GM12878 (cell line): ENCODE results near the gene MAD1L1. TPM values are rescaled to one million over a fixed set of nuclear protein-coding genes. Genes with fewer than 3 reads are reported as not detected.

Source experiments
- ATAC-seq: fragments of 200-7000 bp; cut with Tn5 transposase; 3 replicates; pipeline ENCODE4 v1.9.1; 2020; ENCODE audit warnings: mild to moderate bottlenecking, moderate library complexity
- BruUV-seq: library from RNA; stranded (reverse); fragments of 400-500 nt; replicated peaks from 2 replicates; lab custom pipeline; 2021; lab: Mats Ljungman, UMichigan
- CTCF ChIA-PET: fragments of 300-600 bp; sonication (Branson Sonifier 250); formaldehyde crosslinking; extraction: SDS; loops from one replicate; lab custom pipeline; 2021; ENCODE audit warnings: inconsistent platforms; lab: Yijun Ruan, JAX
- POLR2A ChIA-PET: fragments of 350-600 bp; formaldehyde crosslinking; extraction: SDS; loops from one replicate; lab custom pipeline; 2021; ENCODE audit warnings: inconsistent platforms; lab: Charles Lee
- RAD21 ChIA-PET: fragments of 300-600 bp; sonication (Branson Sonifier 250); formaldehyde crosslinking; loops from one replicate; lab custom pipeline; 2023; ENCODE audit warnings: antibody characterized with exemption; ENCODE audit not compliant: unreplicated experiment; lab: Charles Lee
- SMC1A ChIA-PET: fragments of 300-600 bp; sonication (Branson Sonifier 250); formaldehyde crosslinking; loops from one replicate; lab custom pipeline; 2023; ENCODE audit not compliant: unreplicated experiment, uncharacterized antibody; lab: Charles Lee
- DNase-seq: peaks from one replicate; pipeline ENCODE4 v3.0.0-alpha.2; 2011; ENCODE audit warnings: low read depth, low spot score
- FAIRE-seq: peaks from 3 replicates; lab custom pipeline; 2011; peaks lifted over from hg19 to GRCh38; lab: Jason Lieb, UNC
- H2AFZ ChIP-seq: 2 replicates; pipeline ENCODE4 v1.6.0; 2011; ENCODE audit warnings: low read depth, low read length, control low read depth; ENCODE audit not compliant: control insufficient read depth
- H3K27ac ChIP-seq: 2 replicates; pipeline ENCODE4 v1.5.1; 2011; ENCODE audit warnings: control low read depth; ENCODE audit not compliant: control insufficient read depth, insufficient read depth
- H3K27me3 ChIP-seq, 2 experiments: replicated peaks in 1 of 2; 2 replicates each; pipeline versions ENCODE4 v1.6.0 to v1.6.1; 2011; ENCODE audit warnings: low read length in 1 of 2; ENCODE audit not compliant: control insufficient read depth in 2 of 2, insufficient read depth in 2 of 2
- H3K36me3 ChIP-seq, 2 experiments: 2 replicates each; pipeline ENCODE4 v1.5.1; 2011; ENCODE audit warnings: low read length in 1 of 2; ENCODE audit not compliant: control insufficient read depth in 2 of 2, insufficient read depth in 2 of 2
- H3K4me1 ChIP-seq: 2 replicates; pipeline ENCODE4 v1.6.1; 2011; ENCODE audit warnings: mild to moderate bottlenecking, low read length, moderate library complexity, mixed read lengths; ENCODE audit not compliant: control insufficient read depth, insufficient read depth
- H3K4me2 ChIP-seq: 2 replicates; pipeline ENCODE4 v1.6.0; 2011; ENCODE audit warnings: control low read depth; ENCODE audit not compliant: control insufficient read depth, insufficient read depth
- H3K4me3 ChIP-seq: fragments of 200-600 bp; sonication (generic); 2 replicates; pipeline ENCODE4 v1.5.1; 2016
- H3K79me2 ChIP-seq: 2 replicates; pipeline ENCODE4 v1.6.0; 2011; ENCODE audit warnings: low read length; ENCODE audit not compliant: control insufficient read depth, insufficient read depth
- H3K9ac ChIP-seq: 2 replicates; pipeline ENCODE4 v1.8.0; 2011; ENCODE audit warnings: low read length, control low read depth, mixed read lengths; ENCODE audit not compliant: control insufficient read depth, insufficient read depth
- H3K9me3 ChIP-seq: replicated peaks from 3 replicates; pipeline ENCODE4 v1.5.1; 2011; ENCODE audit warnings: mild to moderate bottlenecking, low read length; ENCODE audit not compliant: control insufficient read depth, insufficient read depth
- H4K20me1 ChIP-seq: 2 replicates; pipeline ENCODE4 v1.6.0; 2011; ENCODE audit not compliant: control insufficient read depth, insufficient read depth
- CBFB ChIP-seq: IDR thresholded peaks from 2 replicates; pipeline ENCODE4 v1.6.1; 2016; ENCODE audit warnings: antibody characterized with exemption, low read depth
- HDAC6 ChIP-seq: fragments of 200-600 bp; sonication (generic); IDR thresholded peaks from one replicate; pipeline ENCODE4 v1.8.0; 2017; ENCODE audit warnings: antibody characterized with exemption; ENCODE audit not compliant: unreplicated experiment
- MEF2A ChIP-seq: IDR thresholded peaks from 2 replicates; pipeline ENCODE4 v1.6.1; 2011; ENCODE audit warnings: low read depth, mild to moderate bottlenecking, low read length, moderate library complexity; ENCODE audit not compliant: insufficient read depth
- MTA3 ChIP-seq: IDR thresholded peaks from 2 replicates; pipeline ENCODE4 v1.6.1; 2012; ENCODE audit warnings: low read length, inconsistent platforms, borderline replicate concordance
- NFYA ChIP-seq: IDR thresholded peaks from 2 replicates; pipeline ENCODE4 v1.6.1; 2011; ENCODE audit warnings: low read depth, mild to moderate bottlenecking, low read length, improper control_type of control experiment, borderline replicate concordance
- PML ChIP-seq: IDR thresholded peaks from 2 replicates; pipeline ENCODE4 v1.6.1; 2012; ENCODE audit warnings: low read length, inconsistent platforms
- POLR2AphosphoS5 ChIP-seq: IDR thresholded peaks from 2 replicates; pipeline ENCODE4 v1.6.1; 2011; ENCODE audit warnings: mild to moderate bottlenecking, low read length, inconsistent platforms
- RELA ChIP-seq: fragments of 450-650 bp; IDR thresholded peaks from 2 replicates; pipeline ENCODE4 v1.8.0; 2014; ENCODE audit warnings: borderline replicate concordance; ENCODE audit not compliant: partially characterized antibody
- SMC3 ChIP-seq: IDR thresholded peaks from 2 replicates; pipeline ENCODE4 v1.6.1; 2011; ENCODE audit warnings: low read length, improper control_type of control experiment, borderline replicate concordance
- ZNF207 ChIP-seq: fragments of 450-650 bp; IDR thresholded peaks from 2 replicates; pipeline ENCODE4 v1.6.1; 2014; ENCODE audit warnings: antibody characterized with exemption, mild to moderate bottlenecking, borderline replicate concordance
- WGBS: methylation state at CpG from one replicate; pipeline ENCODE4 v1.1.6; 2016; ENCODE audit warnings: low lambda C conversion rate; ENCODE audit not compliant: insufficient replicate concordance, insufficient coverage; ENCODE audit errors: missing lambda C conversion rate; 5-methylcytosine and 5-hydroxymethylcytosine counted together
- in situ Hi-C: fragments of 300-500 bp; cut with MboI; formaldehyde crosslinking; loops from 9 replicates; pipeline ENCODE4 v1.14.3; 2018; ENCODE audit warnings: mixed read lengths
- intact Hi-C: fragments of 100-400 bp; cut with micrococcal nuclease; formaldehyde crosslinking; loops from one replicate; pipeline ENCODE4 v1.14.2; 2022; ENCODE audit not compliant: unreplicated experiment
- polyA plus RNA-seq, 11 experiments: library from polyadenylated mRNA; depleted of rRNA in 4 of 11; unstranded in 6 of 11; stranded (reverse) in 5 of 11; fragments of >200 nt; fragmentation: Nextera tagmentation in 4 of 11; fragmentation: Illumina TruSeq in 1 of 11; extraction: Ambion mirVana in 4 of 11; extraction: Trizol in 1 of 11; gene quantifications; 1 replicate in 1 of 11; 2 replicates in 10 of 11; pipeline versions ENCODE4 v1.2.1 to v1.2.3, GENCODE V29; 2011 to 2016; ENCODE audit warnings: inconsistent platforms in 2 of 11, missing spikeins in 2 of 11, low read depth in 1 of 11
- total RNA-seq, 4 experiments: library from RNA; depleted of rRNA in 3 of 4; stranded (reverse); fragments of >200 nt in 3 of 4; fragmentation: Illumina TruSeq in 1 of 4; extraction: Trizol in 1 of 4; gene quantifications; 2 replicates each; pipeline versions ENCODE4 v1.2.1 to v1.2.3, GENCODE V29; 2013 to 2021
- TF ChIP-seq, protein P1 (sequence below): IDR thresholded peaks from 2 replicates; pipeline ENCODE4 v1.6.1; 2011; ENCODE audit warnings: low read depth, mild to moderate bottlenecking, low read length, moderate library complexity, borderline replicate concordance; ENCODE audit errors: extremely low read depth
- TF ChIP-seq, protein P2 (sequence below): IDR thresholded peaks from 2 replicates; pipeline ENCODE4 v1.6.1; 2012; ENCODE audit warnings: low read depth, low read length, improper control_type of control experiment
- TF ChIP-seq, protein P3 (sequence below): IDR thresholded peaks from 2 replicates; pipeline ENCODE4 v1.6.1; 2012; ENCODE audit warnings: mild to moderate bottlenecking, low read depth, low read length

The MAD1L1 gene
- total and polyA plus RNA-seq, 10 of the 15 experiments (the other 5 are each of a cell fraction or from before 2014, with no cell fraction given): 2.2 to 76.8 (median 38.3) TPM

- TF ChIP-seq NFYA (no peak), RELA (no peak)
- TF ChIP-seq, protein P1, sequence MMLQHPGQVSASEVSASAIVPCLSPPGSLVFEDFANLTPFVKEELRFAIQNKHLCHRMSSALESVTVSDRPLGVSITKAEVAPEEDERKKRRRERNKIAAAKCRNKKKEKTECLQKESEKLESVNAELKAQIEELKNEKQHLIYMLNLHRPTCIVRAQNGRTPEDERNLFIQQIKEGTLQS: no peak
- TF ChIP-seq, protein P2, sequence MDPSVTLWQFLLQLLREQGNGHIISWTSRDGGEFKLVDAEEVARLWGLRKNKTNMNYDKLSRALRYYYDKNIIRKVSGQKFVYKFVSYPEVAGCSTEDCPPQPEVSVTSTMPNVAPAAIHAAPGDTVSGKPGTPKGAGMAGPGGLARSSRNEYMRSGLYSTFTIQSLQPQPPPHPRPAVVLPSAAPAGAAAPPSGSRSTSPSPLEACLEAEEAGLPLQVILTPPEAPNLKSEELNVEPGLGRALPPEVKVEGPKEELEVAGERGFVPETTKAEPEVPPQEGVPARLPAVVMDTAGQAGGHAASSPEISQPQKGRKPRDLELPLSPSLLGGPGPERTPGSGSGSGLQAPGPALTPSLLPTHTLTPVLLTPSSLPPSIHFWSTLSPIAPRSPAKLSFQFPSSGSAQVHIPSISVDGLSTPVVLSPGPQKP: no peak
These were observed 431.8 kb downstream of the MAD1L1 start (continued) for GRCh38 chr7:1800902-1801301.

GRCh38 chr7:1798191-1798590, 434.6 kb downstream of the MAD1L1 start:
- WGBS: 22% methylated on average over 3 of the region's 3 CpGs
- CTCF ChIA-PET: no interaction called here
- H3K27ac ChIP-seq: no peak overlapping the region
- DNase-seq (no peak), FAIRE-seq (no peak), ATAC-seq (no peak)
- H3K4me3 ChIP-seq: no peak overlapping the region
- in situ Hi-C loops: no loop called here
- no peaks in the 10 kb centered on the region for H4K20me1 ChIP-seq
- no peak overlapping the region for H2AFZ ChIP-seq
- H3K4me1 ChIP-seq: no peaks in the 10 kb centered on the region
- SMC1A ChIA-PET: no interaction called here
- H3K79me2 ChIP-seq: no peaks in the 10 kb centered on the region
- BruUV-seq: no TSS peak
- no peak overlapping the region for H3K4me2 ChIP-seq
- H3K9ac ChIP-seq: no peak overlapping the region
- H3K9me3 ChIP-seq: peaks cover 2% of the 10 kb centered on the region; the same call in 1 of the 3 replicates
- POLR2A ChIA-PET: no interaction called here
- no peaks in the 10 kb centered on the region for H3K27me3 ChIP-seq
- RAD21 ChIA-PET: no interaction called here
- no peaks in the 10 kb centered on the region for H3K36me3 ChIP-seq
- intact Hi-C loops: no loop called here
- TF ChIP-seq, protein P3, sequence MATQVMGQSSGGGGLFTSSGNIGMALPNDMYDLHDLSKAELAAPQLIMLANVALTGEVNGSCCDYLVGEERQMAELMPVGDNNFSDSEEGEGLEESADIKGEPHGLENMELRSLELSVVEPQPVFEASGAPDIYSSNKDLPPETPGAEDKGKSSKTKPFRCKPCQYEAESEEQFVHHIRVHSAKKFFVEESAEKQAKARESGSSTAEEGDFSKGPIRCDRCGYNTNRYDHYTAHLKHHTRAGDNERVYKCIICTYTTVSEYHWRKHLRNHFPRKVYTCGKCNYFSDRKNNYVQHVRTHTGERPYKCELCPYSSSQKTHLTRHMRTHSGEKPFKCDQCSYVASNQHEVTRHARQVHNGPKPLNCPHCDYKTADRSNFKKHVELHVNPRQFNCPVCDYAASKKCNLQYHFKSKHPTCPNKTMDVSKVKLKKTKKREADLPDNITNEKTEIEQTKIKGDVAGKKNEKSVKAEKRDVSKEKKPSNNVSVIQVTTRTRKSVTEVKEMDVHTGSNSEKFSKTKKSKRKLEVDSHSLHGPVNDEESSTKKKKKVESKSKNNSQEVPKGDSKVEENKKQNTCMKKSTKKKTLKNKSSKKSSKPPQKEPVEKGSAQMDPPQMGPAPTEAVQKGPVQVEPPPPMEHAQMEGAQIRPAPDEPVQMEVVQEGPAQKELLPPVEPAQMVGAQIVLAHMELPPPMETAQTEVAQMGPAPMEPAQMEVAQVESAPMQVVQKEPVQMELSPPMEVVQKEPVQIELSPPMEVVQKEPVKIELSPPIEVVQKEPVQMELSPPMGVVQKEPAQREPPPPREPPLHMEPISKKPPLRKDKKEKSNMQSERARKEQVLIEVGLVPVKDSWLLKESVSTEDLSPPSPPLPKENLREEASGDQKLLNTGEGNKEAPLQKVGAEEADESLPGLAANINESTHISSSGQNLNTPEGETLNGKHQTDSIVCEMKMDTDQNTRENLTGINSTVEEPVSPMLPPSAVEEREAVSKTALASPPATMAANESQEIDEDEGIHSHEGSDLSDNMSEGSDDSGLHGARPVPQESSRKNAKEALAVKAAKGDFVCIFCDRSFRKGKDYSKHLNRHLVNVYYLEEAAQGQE: no peak
- TF ChIP-seq CBFB (no peak), MEF2A (no peak), HDAC6 (no peak), ZNF207 (no peak), MTA3 (no peak), POLR2AphosphoS5 (no peak), PML (no peak), SMC3 (no peak)
